Raji (cell line): ENCODE measurements around the gene CHRNB1.
"Not testable (repeated sequence)": the region's sequence is repeated elsewhere in the genome, so short reads cannot be mapped to it uniquely, and the experiment has no call there.

ENCODE experiments used
- POLR2A ChIP-seq: IDR thresholded peaks from 2 replicates; pipeline ENCODE4 v1.6.1; 2011; ENCODE audit warnings: low read depth, low read length, control low read depth; ENCODE audit not compliant: insufficient read depth

The CHRNB1 gene

GRCh38 chr17:7466318-7466638 lies 21.4 kb downstream of the CHRNB1 start:
- TF ChIP-seq POLR2A, result no peak

- no peak for TF ChIP-seq POLR2A
These were observed 21.9 kb downstream of the CHRNB1 start for GRCh38 chr17:7466639-7467341.

GRCh38 chr17:7467498-7467897 lies 22.6 kb downstream of the CHRNB1 start:
- no peak for TF ChIP-seq POLR2A

- no peak for TF ChIP-seq POLR2A
These were observed 23.4 kb downstream of the CHRNB1 start for GRCh38 chr17:7468290-7468689.

GRCh38 chr17:7468804-7469389 lies 24.0 kb downstream of the CHRNB1 start:
- no peak for TF ChIP-seq POLR2A

- no peak for TF ChIP-seq POLR2A
These were observed 26.9 kb downstream of the CHRNB1 start for GRCh38 chr17:7471729-7472128.

GRCh38 chr17:7475764-7476422 lies 31.0 kb downstream of the CHRNB1 start:
- no peak for TF ChIP-seq POLR2A

- no peak for TF ChIP-seq POLR2A
These were observed 31.6 kb downstream of the CHRNB1 start for GRCh38 chr17:7476494-7476893.

- no peak for TF ChIP-seq POLR2A
These were observed 32.1 kb downstream of the CHRNB1 start for GRCh38 chr17:7476951-7477350.

- TF ChIP-seq POLR2A, result no peak
These were observed 32.8 kb downstream of the CHRNB1 start for GRCh38 chr17:7477392-7478275.

GRCh38 chr17:7478276-7479212 lies 33.7 kb downstream of the CHRNB1 start:
- no peak for TF ChIP-seq POLR2A

GRCh38 chr17:7479213-7480088 lies 34.6 kb downstream of the CHRNB1 start, which contains the start of gene ZBTB4:
ZBTB4 (minus strand) TSS chr17:7479631; CDS start chr17:7466801, 12,830 bp downstream.
- no peak for TF ChIP-seq POLR2A

- TF ChIP-seq POLR2A, result no peak
These were observed 35.2 kb downstream of the CHRNB1 start for GRCh38 chr17:7480089-7480384.

GRCh38 chr17:7481275-7481674 lies 36.4 kb downstream of the CHRNB1 start, which contains the start of gene SLC35G6:
SLC35G6 (plus strand) TSS chr17:7481446; CDS start chr17:7481517, 71 bp downstream.
- not testable (repeated sequence) for TF ChIP-seq POLR2A
